H1 (cell line): ENCODE data around the gene PCDHAC1. TPM values are rescaled to one million over a fixed set of nuclear protein-coding genes. Genes with fewer than 3 reads are reported as not detected.

Experiments used
- CTCF ChIA-PET: fragments of 300-600 bp; sonication (Branson Sonifier 250); formaldehyde crosslinking; loops from one replicate; lab custom pipeline; 2021; ENCODE audit not compliant: partially characterized antibody; lab: Charles Lee
- POLR2A ChIA-PET: fragments of 300-600 bp; sonication (Branson Sonifier 250); formaldehyde crosslinking; loops from one replicate; lab custom pipeline; 2021; ENCODE audit warnings: inconsistent platforms; ENCODE audit not compliant: partially characterized antibody; lab: Charles Lee
- DNase-seq, 2 experiments: peaks; one replicate each; pipeline versions ENCODE4 v3.0.0 to v3.0.0-alpha.2; 2010 to 2022; ENCODE audit warnings: low spot score in 2 of 2, low read depth in 1 of 2, mixed read lengths in 1 of 2
- FAIRE-seq: peaks from 2 replicates; lab custom pipeline; 2011; peaks lifted over from hg19 to GRCh38; lab: Jason Lieb, UNC
- H2AFZ ChIP-seq: 2 replicates; pipeline ENCODE4 v1.8.1; 2012; ENCODE audit warnings: low read length, inconsistent platforms
- H2AK5ac ChIP-seq: 2 replicates; pipeline ENCODE4 v1.6.1; 2013; ENCODE audit warnings: low read depth, low read length
- H2BK120ac ChIP-seq: replicated peaks from 2 replicates; pipeline ENCODE3; 2013; ENCODE audit warnings: low read depth, low read length, inconsistent platforms
- H2BK12ac ChIP-seq: 2 replicates; pipeline ENCODE4 v1.6.1; 2013; ENCODE audit warnings: low read depth, low read length
- H2BK15ac ChIP-seq: 2 replicates; pipeline ENCODE4 v1.6.1; 2013; ENCODE audit warnings: low read length
- H2BK20ac ChIP-seq: 2 replicates; pipeline ENCODE4 v1.6.1; 2013; ENCODE audit warnings: low read length
- H2BK5ac ChIP-seq: 2 replicates; pipeline ENCODE4 v1.6.1; 2013; ENCODE audit warnings: low read depth, low read length
- H3K14ac ChIP-seq: 2 replicates; pipeline ENCODE4 v1.6.1; 2013; ENCODE audit warnings: inconsistent platforms; ENCODE audit not compliant: insufficient read length
- H3K18ac ChIP-seq: 2 replicates; pipeline ENCODE4 v1.6.1; 2013; ENCODE audit warnings: low read length; ENCODE audit errors: extremely low read depth
- H3K23ac ChIP-seq: 2 replicates; pipeline ENCODE4 v1.6.1; 2013; ENCODE audit warnings: inconsistent platforms; ENCODE audit not compliant: insufficient read length
- H3K23me2 ChIP-seq: 2 replicates; pipeline ENCODE4 v1.6.1; 2013; ENCODE audit warnings: low read depth, low read length
- H3K27ac ChIP-seq: 2 replicates; pipeline ENCODE4 v1.6.1; 2011; ENCODE audit warnings: low read depth, low read length, inconsistent platforms
- H3K27me3 ChIP-seq, 4 experiments: replicated peaks in 1 of 4; 1 replicate in 1 of 4; 2 replicates in 3 of 4; pipeline versions ENCODE4 v1.6.1 to v1.8.1; 2011 to 2013; ENCODE audit warnings: low read length in 3 of 4, mild to moderate bottlenecking in 3 of 4, inconsistent platforms in 2 of 4, mixed read lengths in 2 of 4, moderate library complexity in 1 of 4; ENCODE audit not compliant: control insufficient read depth in 3 of 4, insufficient read depth in 3 of 4; ENCODE audit errors: extremely low read depth in 1 of 4
- H3K36me3 ChIP-seq, 4 experiments: 2 replicates each; pipeline versions ENCODE4 v1.6.1 to v1.8.1; 2011 to 2013; ENCODE audit warnings: mild to moderate bottlenecking in 4 of 4, low read length in 3 of 4, moderate library complexity in 2 of 4, control low read depth in 1 of 4, inconsistent platforms in 1 of 4; ENCODE audit not compliant: insufficient read depth in 4 of 4, control insufficient read depth in 2 of 4
- H3K4ac ChIP-seq: replicated peaks from 2 replicates; pipeline ENCODE3; 2013; ENCODE audit warnings: low read length, low read depth, mixed read lengths, inconsistent platforms; ENCODE audit not compliant: insufficient read length
- H3K4me1 ChIP-seq, 4 experiments: replicated peaks in 1 of 4; 1 replicate in 1 of 4; 2 replicates in 3 of 4; pipeline versions ENCODE4 v1.6.1 to v1.8.1; 2011 to 2013; ENCODE audit warnings: low read length in 3 of 4, inconsistent platforms in 2 of 4, mixed read lengths in 1 of 4; ENCODE audit not compliant: insufficient read depth in 4 of 4, control insufficient read depth in 3 of 4
- H3K4me2 ChIP-seq, 2 experiments: 2 replicates each; pipeline versions ENCODE4 v1.6.1 to v1.8.1; 2011 to 2013; ENCODE audit warnings: low read depth in 2 of 2, low read length in 2 of 2, control low read depth in 1 of 2, inconsistent platforms in 1 of 2, mild to moderate bottlenecking in 1 of 2; ENCODE audit not compliant: insufficient read depth in 1 of 2
- H3K4me3 ChIP-seq, 4 experiments: fragments of 200-600, 300-600 bp in 1 of 4; sonication (generic), shearing (Covaris generic), sonication (Bioruptor Twin) in 1 of 4; 2 replicates each; pipeline versions ENCODE4 v1.5.1 to v1.8.1; 2011 to 2016; ENCODE audit warnings: low read length in 4 of 4, low read depth in 3 of 4, control low read depth in 2 of 4, inconsistent platforms in 2 of 4, mild to moderate bottlenecking in 2 of 4, mixed read lengths in 1 of 4, moderate library complexity in 1 of 4; ENCODE audit not compliant: insufficient read depth in 2 of 4; ENCODE audit errors: extremely low read depth in 1 of 4
- H3K56ac ChIP-seq: replicated peaks from 2 replicates; pipeline ENCODE3; 2013; ENCODE audit warnings: low read depth, mild to moderate bottlenecking, mixed read lengths, low read length, inconsistent platforms; ENCODE audit not compliant: insufficient read length
- H3K79me1 ChIP-seq: 2 replicates; pipeline ENCODE4 v1.6.1; 2013; ENCODE audit warnings: low read depth, low read length, control low read depth
- H3K79me2 ChIP-seq, 2 experiments: 2 replicates each; pipeline versions ENCODE4 v1.6.1 to v1.8.1; 2012 to 2013; ENCODE audit warnings: low read length in 2 of 2, mild to moderate bottlenecking in 2 of 2, inconsistent platforms in 1 of 2; ENCODE audit not compliant: insufficient read depth in 2 of 2, control insufficient read depth in 1 of 2
- H3K9ac ChIP-seq, 4 experiments: replicated peaks in 1 of 4; 1 replicate in 1 of 4; 2 replicates in 3 of 4; pipeline versions ENCODE4 v1.6.1 to v1.8.1; 2011 to 2013; ENCODE audit warnings: low read depth in 3 of 4, low read length in 3 of 4, control low read depth in 2 of 4, mild to moderate bottlenecking in 2 of 4, moderate library complexity in 2 of 4, inconsistent platforms in 1 of 4; ENCODE audit errors: extremely low read depth in 1 of 4
- H3K9me3 ChIP-seq, 2 experiments: 2 replicates each; pipeline versions ENCODE4 v1.6.1 to v1.8.1; 2012 to 2013; ENCODE audit warnings: mild to moderate bottlenecking in 2 of 2, moderate library complexity in 2 of 2, control low read depth in 1 of 2, inconsistent platforms in 1 of 2, low read depth in 1 of 2, low read length in 1 of 2, mixed read lengths in 1 of 2; ENCODE audit not compliant: insufficient read depth in 2 of 2
- H4K20me1 ChIP-seq, 2 experiments: replicated peaks in 1 of 2; 2 replicates each; pipeline versions ENCODE3 to v1.8.1; 2011 to 2013; ENCODE audit warnings: inconsistent platforms in 2 of 2, low read length in 2 of 2, mild to moderate bottlenecking in 1 of 2; ENCODE audit not compliant: insufficient read depth in 2 of 2, control insufficient read depth in 1 of 2
- H4K5ac ChIP-seq: 2 replicates; pipeline ENCODE4 v1.6.1; 2013; ENCODE audit warnings: low read length, low read depth, mixed read lengths, inconsistent platforms; ENCODE audit not compliant: insufficient read length
- H4K8ac ChIP-seq: 2 replicates; pipeline ENCODE4 v1.8.0; 2013; ENCODE audit warnings: mild to moderate bottlenecking, moderate library complexity, low read length, inconsistent platforms; ENCODE audit not compliant: insufficient read depth; ENCODE audit errors: extremely low read depth
- H4K91ac ChIP-seq: replicated peaks from 2 replicates; pipeline ENCODE3; 2013; ENCODE audit warnings: low read length, mixed read lengths, inconsistent platforms; ENCODE audit not compliant: insufficient read length
- BRCA1 ChIP-seq: IDR thresholded peaks from 2 replicates; pipeline ENCODE4 v1.6.1; 2012; ENCODE audit warnings: low read depth, low read length, improper control_type of control experiment
- CHD2 ChIP-seq: IDR thresholded peaks from 2 replicates; pipeline ENCODE4 v1.6.1; 2012; ENCODE audit warnings: low read length, improper control_type of control experiment
- FOSL1 ChIP-seq: IDR thresholded peaks from 2 replicates; pipeline ENCODE4 v1.6.1; 2011; ENCODE audit warnings: mild to moderate bottlenecking, low read depth, low read length, moderate library complexity; ENCODE audit not compliant: insufficient read depth
- POLR2AphosphoS5 ChIP-seq: IDR thresholded peaks from 2 replicates; pipeline ENCODE4 v1.6.1; 2011; ENCODE audit warnings: low read depth, low read length
- SP1 ChIP-seq: IDR thresholded peaks from 2 replicates; pipeline ENCODE4 v1.6.1; 2011; ENCODE audit warnings: low read depth, low read length
- SUZ12 ChIP-seq: fragments of 200-600 bp; sonication (generic); IDR thresholded peaks from 2 replicates; pipeline ENCODE4 v1.6.1; 2012; ENCODE audit warnings: mild to moderate bottlenecking, inconsistent platforms, low read length, moderate library complexity, mixed read lengths
- WGBS, 2 experiments: shearing (Covaris generic) in 1 of 2; methylation state at CpG; one replicate each; pipeline versions ENCODE4 v1.1.6 to v1.1.7; 2013 to 2015; ENCODE audit warnings: low lambda C conversion rate in 2 of 2, mixed read lengths in 2 of 2, inconsistent platforms in 1 of 2, low coverage in 1 of 2, missing lambda C conversion rate in 1 of 2; ENCODE audit not compliant: insufficient replicate concordance in 2 of 2, insufficient coverage in 1 of 2, insufficient read length in 1 of 2; ENCODE audit errors: extremely low coverage in 1 of 2, missing lambda C conversion rate in 1 of 2; 5-methylcytosine and 5-hydroxymethylcytosine counted together
- polyA plus RNA-seq, 7 experiments: library from polyadenylated mRNA; depleted of rRNA in 3 of 7; stranded (reverse) in 5 of 7; unstranded in 2 of 7; fragments of >200 nt in 5 of 7; fragments of 200-250 nt in 2 of 7; gene quantifications; 1 replicate in 5 of 7; 2 replicates in 1 of 7; 4 replicates in 1 of 7; pipeline versions ENCODE4 v1.2.1 to v1.2.3, GENCODE V29; 2011 to 2013; ENCODE audit warnings: missing spikeins in 2 of 7, mixed read lengths in 2 of 7
- total RNA-seq: library from RNA; stranded (reverse); fragmentation: NEBNext Ultra II Directional; extraction: Animal tissue kit (Norgen Biotek cat#: 25700); gene quantifications from 2 replicates; pipeline ENCODE4 v1.2.1, GENCODE V29; 2021
- TF ChIP-seq, protein P1 (sequence below): IDR thresholded peaks from 2 replicates; pipeline ENCODE4 v1.6.1; 2012; ENCODE audit warnings: inconsistent platforms

Gene PCDHAC1
- total and polyA plus RNA-seq, 2 of the 8 experiments (the other 6 are each of a cell fraction or from before 2014, with no cell fraction given) = 2.2 to 4.5 TPM

DNA sequence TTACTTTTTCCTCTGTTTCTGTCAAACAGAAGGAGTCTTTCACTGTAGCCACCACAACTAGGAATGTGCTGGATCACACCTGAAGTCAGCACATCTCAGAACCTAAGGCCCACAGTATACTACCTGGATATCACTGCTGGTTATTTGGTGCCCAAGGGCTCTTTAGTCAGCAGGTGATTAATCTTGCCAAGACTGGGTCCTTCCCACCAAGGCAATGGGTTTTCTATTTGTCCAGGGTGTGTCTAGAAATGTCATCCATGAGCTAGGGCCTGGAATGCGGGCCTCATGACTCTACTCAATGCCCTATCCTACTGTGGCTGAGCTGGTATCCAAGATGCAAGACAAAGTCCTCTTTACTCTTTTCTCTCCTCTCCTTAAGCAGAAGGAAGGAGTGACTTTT is 9.8 kb upstream of the PCDHAC1 start:
- no peak for FAIRE-seq
- no peak overlapping the region for H4K91ac ChIP-seq
- no peak overlapping the region for H3K9ac ChIP-seq
- no peak overlapping the region for H4K8ac ChIP-seq
- no peak overlapping the region for H3K4me3 ChIP-seq
- H3K36me3 ChIP-seq = no peaks in the 10 kb centered on the region
- H3K4me1 ChIP-seq = no peaks in the 10 kb centered on the region
- H2BK120ac ChIP-seq = no peak overlapping the region
- H3K79me1 ChIP-seq = no peaks in the 10 kb centered on the region; the same call in 1 of the 2 replicates
- no peak overlapping the region for H3K23ac ChIP-seq
- no peak for DNase-seq
- no peak overlapping the region for H2BK12ac ChIP-seq
- WGBS, 2 experiments = 86% methylated on average over 1 of the region's 1 CpG; no CpG with 5 or more reads in 1 of the 2 experiments
- H3K14ac ChIP-seq = no peak overlapping the region
- no peak overlapping the region for H3K18ac ChIP-seq
- CTCF ChIA-PET = interaction anchor here (0.5 to 1.8 kb wide), 7 partner anchors 11 to 125 kb away, joined by 3 to 14 read pairs (median 3); no protein-coding TSS in a partner anchor
- H2BK15ac ChIP-seq = no peak overlapping the region
- no peak overlapping the region for H3K27ac ChIP-seq
- no peaks in the 10 kb centered on the region for H3K79me2 ChIP-seq
- no peak overlapping the region for H2BK20ac ChIP-seq
- H3K4me2 ChIP-seq = no peak overlapping the region
- no peak overlapping the region for H3K4ac ChIP-seq
- no peak overlapping the region for H2AFZ ChIP-seq
- no peak overlapping the region for H3K56ac ChIP-seq
- peaks cover 0 to 10% of the 10 kb centered on the region in 2 experiments for H4K20me1 ChIP-seq
- no peak overlapping the region for H4K5ac ChIP-seq
- H2AK5ac ChIP-seq = no peak overlapping the region
- no peaks in the 10 kb centered on the region for H3K23me2 ChIP-seq
- H3K9me3 ChIP-seq = no peaks in the 10 kb centered on the region
- POLR2A ChIA-PET = no interaction called here
- H2BK5ac ChIP-seq = no peak overlapping the region
- H3K27me3 ChIP-seq = no peaks in the 10 kb centered on the region
- no peak for TF ChIP-seq FOSL1
- TF ChIP-seq, protein P1, sequence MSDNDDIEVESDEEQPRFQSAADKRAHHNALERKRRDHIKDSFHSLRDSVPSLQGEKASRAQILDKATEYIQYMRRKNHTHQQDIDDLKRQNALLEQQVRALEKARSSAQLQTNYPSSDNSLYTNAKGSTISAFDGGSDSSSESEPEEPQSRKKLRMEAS = no peak
- TF ChIP-seq POLR2AphosphoS5 = no peak
- TF ChIP-seq BRCA1 = no peak
- TF ChIP-seq SP1 = no peak
- TF ChIP-seq SUZ12 = no peak
- no peak for TF ChIP-seq CHD2
